Upper lobe of left lung (tissue), 4 donors: ENCODE data around the gene SORL1.

Experiments used
- EP300 ChIP-seq, 4 donors: sonication (generic); formaldehyde crosslinking; IDR thresholded peaks; one replicate each; pipeline ENCODE4 v1.5.1; 2017; ENCODE audit warnings: antibody characterized with exemption in 4 of 4, control low read depth in 2 of 4
- POLR2A ChIP-seq, 4 donors: fragments of 450-650 bp; IDR thresholded peaks; one replicate each; pipeline ENCODE4 v1.5.1; 2016 to 2017; ENCODE audit warnings: antibody characterized with exemption in 4 of 4, mild to moderate bottlenecking in 2 of 4
- POLR2AphosphoS5 ChIP-seq, 2 donors: sonication (generic); formaldehyde crosslinking; IDR thresholded peaks; one replicate each; pipeline ENCODE4 v1.5.1; 2017; ENCODE audit warnings: antibody characterized with exemption in 2 of 2
- TF ChIP-seq, protein P1 (sequence below), 6 experiments: fragments of 450-650 bp in 4 of 6; fragments of 200-600 bp in 2 of 6; sonication (generic) in 2 of 6; IDR thresholded peaks; one replicate each; pipeline ENCODE4 v1.5.1; 2016 to 2019; ENCODE audit warnings: antibody characterized with exemption in 6 of 6

DNA sequence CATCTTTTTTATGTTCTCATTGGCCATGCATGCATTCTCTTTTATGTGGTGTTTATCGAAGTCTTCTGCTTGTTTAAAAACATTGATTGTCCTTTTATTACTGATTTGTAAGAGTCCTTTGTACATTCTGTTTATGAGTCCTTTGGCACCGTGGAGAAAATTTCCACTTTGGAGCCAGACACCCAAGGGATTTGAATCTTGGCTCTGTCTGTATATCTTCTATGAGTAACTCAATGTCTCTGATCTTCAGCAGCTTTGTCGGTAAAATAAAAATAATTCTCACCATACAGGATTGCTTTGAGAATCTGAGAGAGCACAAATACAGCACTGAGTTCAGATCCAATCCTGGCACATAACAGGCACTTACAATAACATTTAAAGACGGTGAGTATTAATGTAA is 12.8 kb upstream of the SORL1 start:
- TF ChIP-seq, protein P1, sequence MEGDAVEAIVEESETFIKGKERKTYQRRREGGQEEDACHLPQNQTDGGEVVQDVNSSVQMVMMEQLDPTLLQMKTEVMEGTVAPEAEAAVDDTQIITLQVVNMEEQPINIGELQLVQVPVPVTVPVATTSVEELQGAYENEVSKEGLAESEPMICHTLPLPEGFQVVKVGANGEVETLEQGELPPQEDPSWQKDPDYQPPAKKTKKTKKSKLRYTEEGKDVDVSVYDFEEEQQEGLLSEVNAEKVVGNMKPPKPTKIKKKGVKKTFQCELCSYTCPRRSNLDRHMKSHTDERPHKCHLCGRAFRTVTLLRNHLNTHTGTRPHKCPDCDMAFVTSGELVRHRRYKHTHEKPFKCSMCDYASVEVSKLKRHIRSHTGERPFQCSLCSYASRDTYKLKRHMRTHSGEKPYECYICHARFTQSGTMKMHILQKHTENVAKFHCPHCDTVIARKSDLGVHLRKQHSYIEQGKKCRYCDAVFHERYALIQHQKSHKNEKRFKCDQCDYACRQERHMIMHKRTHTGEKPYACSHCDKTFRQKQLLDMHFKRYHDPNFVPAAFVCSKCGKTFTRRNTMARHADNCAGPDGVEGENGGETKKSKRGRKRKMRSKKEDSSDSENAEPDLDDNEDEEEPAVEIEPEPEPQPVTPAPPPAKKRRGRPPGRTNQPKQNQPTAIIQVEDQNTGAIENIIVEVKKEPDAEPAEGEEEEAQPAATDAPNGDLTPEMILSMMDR (IDR thresholded peaks at IDR 0.05): no peak
- TF ChIP-seq POLR2A (IDR thresholded peaks at IDR 0.05) (no peak), EP300 (IDR thresholded peaks at IDR 0.05) (no peak), POLR2AphosphoS5 (IDR thresholded peaks at IDR 0.05) (no peak)
